Measurements from ENCODE around the gene OXSR1.
A peak's percentile ranks its signal among the peaks of the same experiment; 100 is the strongest.
"Not testable (repeated sequence)": the region's sequence is repeated elsewhere in the genome, so short reads cannot be mapped to it uniquely, and the experiment has no call there.

OXSR1 gene

GRCh38 chr3:38128303-38128655, 37.1 kb upstream of the OXSR1 start:
- DNase-seq: no peak

- DNase-seq: no peak
These were observed 36.3 kb upstream of the OXSR1 start for GRCh38 chr3:38129058-38129457.

GRCh38 chr3:38130631-38131065, 34.7 kb upstream of the OXSR1 start:
- no peak for DNase-seq

GRCh38 chr3:38131621-38132369, 33.5 kb upstream of the OXSR1 start:
- peak; percentile 53 for DNase-seq

GRCh38 chr3:38133209-38133556, 32.2 kb upstream of the OXSR1 start:
- DNase-seq: no peak

GRCh38 chr3:38133557-38134405, 31.6 kb upstream of the OXSR1 start:
- no peak for DNase-seq

GRCh38 chr3:38134517-38135143, 30.7 kb upstream of the OXSR1 start:
- not testable (repeated sequence) for DNase-seq

GRCh38 chr3:38135621-38136277, 29.6 kb upstream of the OXSR1 start:
- DNase-seq: peak; percentile 11

GRCh38 chr3:38136393-38136776, 29.0 kb upstream of the OXSR1 start:
- DNase-seq: peak; percentile 48

- peak; percentile 99 for DNase-seq
These were observed 28.3 kb upstream of the OXSR1 start, which contains the start of gene ACAA1 for GRCh38 chr3:38136777-38137614. Gene ACAA1 (minus strand): TSS chr3:38137127. CDS start chr3:38137035, 92 bp downstream.

- DNase-seq: no peak
These were observed 27.6 kb upstream of the OXSR1 start for GRCh38 chr3:38137615-38138348.

GRCh38 chr3:38138349-38139190, 26.8 kb upstream of the OXSR1 start, which contains the start of gene MYD88:
Gene MYD88 (plus strand): TSS chr3:38138661. CDS start chr3:38138701, 40 bp downstream.
- DNase-seq: peak; percentile 32

- no peak for DNase-seq
These were observed 26.1 kb upstream of the OXSR1 start for GRCh38 chr3:38139191-38139590.

GRCh38 chr3:38139652-38140051, 25.7 kb upstream of the OXSR1 start:
- DNase-seq: no peak

GRCh38 chr3:38140326-38141172, 24.8 kb upstream of the OXSR1 start:
- DNase-seq: no peak

- DNase-seq: no peak
These were observed 24.0 kb upstream of the OXSR1 start for GRCh38 chr3:38141173-38141951.

GRCh38 chr3:38141952-38142273, 23.4 kb upstream of the OXSR1 start:
- DNase-seq: no peak

GRCh38 chr3:38142959-38143358, 22.4 kb upstream of the OXSR1 start:
- DNase-seq: no peak

- DNase-seq: no peak
These were observed 21.8 kb upstream of the OXSR1 start for GRCh38 chr3:38143511-38143910.

Measured in NCI-H82 (cell line).